T-helper 1 cell (primary cell): ENCODE results near the gene TEX52.
"Not testable (repeated sequence)": the region's sequence is repeated elsewhere in the genome, so short reads cannot be mapped to it uniquely, and the experiment has no call there.

Experiments
- DNase-seq, 5 donors: peaks; one replicate each; pipeline ENCODE4 v3.0.0-alpha.2; 2012 to 2020

Gene TEX52

DNA sequence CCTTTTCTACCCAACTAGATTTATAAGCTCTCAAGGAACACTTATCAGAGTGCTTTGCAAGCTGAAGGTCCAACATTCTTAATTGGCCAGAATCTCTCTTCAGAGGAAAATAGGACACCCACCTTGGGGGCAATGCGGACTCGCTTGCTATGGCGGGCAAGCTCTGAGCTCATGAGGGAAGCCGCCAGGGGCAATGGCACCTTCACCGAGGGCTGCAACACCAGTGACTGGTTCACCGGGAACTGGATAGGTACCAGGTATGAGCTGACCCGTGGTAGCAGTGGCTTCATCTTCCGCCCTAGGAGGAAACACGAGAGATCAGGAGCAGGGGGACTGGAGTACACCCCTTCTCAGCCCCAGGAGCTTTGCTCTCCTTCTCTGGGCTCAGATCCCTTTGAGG, 7.4 kb upstream of the TEX52 start:
- no peak for DNase-seq

DNA sequence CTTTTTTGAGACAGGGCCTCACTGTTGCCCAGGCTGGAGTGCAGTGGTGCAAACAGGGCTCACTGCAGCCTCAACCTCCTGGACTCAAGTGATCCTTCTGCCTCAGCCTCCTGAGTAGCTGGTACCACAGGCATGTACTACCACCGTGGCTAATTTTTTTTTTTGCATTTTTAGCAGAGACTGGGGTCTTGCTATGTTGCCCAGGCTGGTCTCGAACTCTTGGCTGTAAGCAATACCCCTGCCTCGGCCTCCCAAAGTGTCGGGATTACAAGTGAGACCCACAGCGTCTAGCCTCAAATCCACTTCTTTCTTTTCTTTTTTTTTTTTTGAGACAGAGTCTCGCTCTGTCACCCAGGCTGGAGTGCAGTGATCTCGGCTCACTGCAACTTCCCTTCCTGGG, 6.6 kb upstream of the TEX52 start:
- not testable (repeated sequence) for DNase-seq

DNA sequence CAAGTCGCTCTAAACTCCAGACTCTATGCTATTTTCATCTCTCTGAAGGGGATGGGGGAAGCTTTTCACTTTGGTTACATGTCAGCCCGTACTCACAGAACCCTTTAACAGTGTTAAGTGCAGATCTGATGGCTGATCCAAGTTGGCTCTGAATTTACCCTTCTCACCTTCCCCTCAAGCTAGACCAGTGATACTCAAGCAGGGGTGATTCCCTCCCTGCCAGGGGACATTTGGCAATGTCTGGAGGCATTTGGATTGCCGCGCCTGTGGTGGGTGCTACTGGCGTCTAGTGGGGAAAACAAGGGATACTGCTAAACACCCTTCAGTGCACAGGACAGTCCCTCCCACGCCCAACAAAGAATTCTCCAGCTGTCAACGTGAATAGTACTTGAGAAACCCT, 6.0 kb upstream of the TEX52 start:
- no peak for DNase-seq

DNA sequence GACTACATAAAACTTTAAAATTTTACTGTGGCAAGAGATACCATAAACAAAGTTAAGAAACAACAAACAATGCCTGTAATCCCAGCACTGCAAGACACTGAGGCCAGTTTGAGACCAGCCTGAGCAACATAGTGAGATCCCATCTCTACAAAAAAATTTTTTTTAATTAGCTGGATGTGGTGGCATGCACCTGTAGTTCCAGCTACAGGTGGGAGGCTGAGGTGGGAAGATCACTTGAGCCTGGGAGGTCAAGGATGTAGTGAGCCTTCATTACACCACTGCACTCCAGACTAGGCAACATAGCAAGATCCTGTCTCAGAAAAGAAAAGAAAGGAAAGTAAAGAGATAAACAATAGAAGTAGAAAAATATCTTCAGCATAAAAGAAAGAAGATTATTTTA, 3.3 kb upstream of the TEX52 start:
- DNase-seq, result no peak

DNA sequence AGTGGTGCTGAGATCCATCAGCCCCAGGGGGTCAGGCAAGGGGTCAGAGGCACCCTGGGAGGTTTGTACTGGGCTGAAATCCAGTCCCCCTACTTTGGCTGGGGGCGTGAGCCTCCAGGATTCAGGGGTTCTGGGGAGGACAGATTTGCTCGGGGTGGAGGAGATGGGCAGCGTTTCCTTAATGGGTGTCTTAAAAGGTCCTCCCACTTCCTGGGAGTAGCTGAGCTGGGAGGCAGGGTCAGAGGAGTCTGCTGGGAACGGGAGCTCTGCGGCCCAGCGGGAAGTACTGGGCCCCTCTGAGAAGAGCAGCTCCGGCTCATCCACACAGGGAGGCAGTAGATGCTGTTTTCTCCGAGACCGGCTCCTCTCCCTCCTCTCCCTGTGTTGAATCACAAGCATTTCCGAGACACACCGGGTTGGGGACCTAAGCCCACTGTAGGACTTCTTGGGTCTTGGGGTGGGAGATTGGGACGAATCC, 2.1 kb upstream of the TEX52 start:
- no peak for DNase-seq

DNA sequence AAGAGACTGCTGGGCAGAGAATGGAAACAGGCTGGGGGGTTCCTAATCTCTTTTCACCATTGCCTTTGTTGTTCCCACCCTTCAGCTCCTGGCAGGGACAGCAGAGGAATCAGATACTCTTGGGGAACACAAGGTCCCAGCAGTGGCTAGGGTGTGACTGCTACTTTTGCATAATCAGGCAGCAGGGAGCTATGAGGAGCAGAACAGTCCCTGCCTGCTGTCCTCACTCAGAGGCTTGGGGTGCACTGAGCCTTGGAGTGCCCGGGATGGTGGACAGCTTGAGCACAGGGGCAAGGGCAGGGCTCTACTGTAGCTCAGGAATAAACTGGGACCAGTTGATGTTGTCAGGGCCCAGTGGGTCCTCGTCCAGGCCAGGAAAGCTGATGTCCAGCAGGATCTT, 1.5 kb upstream of the TEX52 start:
- DNase-seq, result no peak

DNA sequence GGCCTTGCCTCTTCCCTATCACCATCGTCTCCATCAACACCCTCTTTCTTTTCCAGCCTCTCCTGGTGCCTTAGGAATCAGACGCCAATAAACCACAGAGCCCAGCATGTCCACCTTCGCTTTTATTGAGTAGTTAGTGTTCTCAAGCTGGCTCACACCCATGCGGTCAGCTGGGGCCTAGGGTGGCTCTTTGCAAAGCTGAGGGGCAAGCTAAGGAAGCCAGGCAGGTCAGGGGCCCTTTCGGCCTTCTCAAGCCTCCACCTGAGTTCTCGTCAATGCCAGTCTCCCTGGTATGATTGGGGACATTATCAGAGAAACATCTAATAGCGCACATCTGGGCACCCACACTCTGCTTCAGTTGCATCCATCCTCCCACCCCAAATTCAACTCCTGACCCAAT, 737 bp upstream of the TEX52 start:
- DNase-seq, result no peak

DNA sequence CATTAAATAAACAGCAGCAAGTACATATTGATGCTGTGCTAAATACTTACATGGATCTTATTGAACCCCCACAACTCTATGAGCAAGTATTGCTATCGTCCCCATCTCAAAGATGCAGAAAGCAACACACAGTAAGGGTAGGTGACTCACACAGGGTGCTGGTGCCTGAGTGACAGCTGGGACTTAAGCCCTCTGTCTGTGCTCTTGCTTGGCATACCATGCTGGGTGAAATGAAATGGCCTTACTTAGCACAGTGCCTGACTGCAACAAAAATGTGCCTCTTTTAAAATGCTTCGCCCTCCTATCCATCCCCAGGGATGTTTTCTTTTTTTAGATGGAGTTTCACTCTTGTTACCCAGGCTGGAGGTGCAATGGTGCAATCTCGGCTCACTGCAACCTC, 788 bp downstream of the TEX52 start:
- no peak for DNase-seq

DNA sequence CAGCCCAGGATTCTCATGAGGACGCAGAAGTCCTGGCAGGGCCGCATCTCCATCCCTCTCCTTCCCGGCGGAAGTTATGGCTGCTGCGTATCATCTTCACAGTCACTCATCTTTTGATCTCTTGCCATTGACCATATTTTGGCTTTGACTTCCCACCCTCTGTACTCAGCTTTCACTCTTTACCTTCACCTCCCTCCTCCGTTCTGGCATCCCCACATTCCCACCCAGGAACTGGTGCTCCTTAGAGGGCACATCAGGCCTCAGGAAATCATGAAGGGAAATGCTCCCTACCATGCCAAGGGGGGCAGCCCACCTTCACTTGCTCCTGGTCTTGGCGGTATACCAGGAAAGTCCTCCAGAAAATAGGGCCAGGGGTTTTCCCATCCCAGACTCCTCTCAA, 1.3 kb downstream of the TEX52 start:
- no peak for DNase-seq

DNA sequence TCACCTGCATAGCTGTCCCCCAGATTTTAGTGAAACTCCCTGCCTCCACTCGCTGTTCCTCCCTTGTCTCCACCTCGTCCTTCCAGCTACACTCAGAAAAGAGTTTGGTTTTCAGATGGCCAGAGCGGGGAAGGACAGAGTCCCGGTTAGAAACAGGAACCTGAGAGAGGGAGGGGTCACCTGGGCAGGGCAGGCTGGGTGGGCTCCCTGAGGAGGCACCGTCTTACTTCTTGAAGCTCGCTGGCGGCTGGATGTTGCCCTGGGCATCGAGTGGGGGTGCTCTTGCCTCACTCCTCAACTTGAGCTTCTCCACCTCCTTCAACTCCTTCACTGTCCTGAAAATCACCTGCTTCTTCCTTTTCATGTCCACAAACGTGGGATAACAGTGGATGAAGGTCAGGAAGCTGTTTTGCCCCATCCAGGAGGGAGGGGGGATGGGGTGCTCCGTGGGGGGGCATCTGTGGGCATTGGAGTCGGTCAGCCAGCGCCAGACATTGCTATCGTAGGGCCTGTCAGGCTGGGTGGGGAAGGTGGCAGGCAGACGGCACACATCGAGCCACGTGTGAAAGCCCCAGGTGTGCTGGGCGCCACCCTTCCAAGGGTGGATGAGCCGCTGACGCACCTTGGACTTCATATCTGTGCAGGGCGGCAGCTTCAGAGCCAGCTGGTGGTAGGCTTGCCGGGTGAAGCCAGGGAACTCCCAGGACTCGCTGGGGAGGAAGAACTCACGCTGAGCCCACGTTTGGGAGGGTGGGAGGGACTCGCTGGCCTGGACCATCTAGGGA, 2.0 kb downstream of the TEX52 start:
- DNase-seq, result no peak

DNA sequence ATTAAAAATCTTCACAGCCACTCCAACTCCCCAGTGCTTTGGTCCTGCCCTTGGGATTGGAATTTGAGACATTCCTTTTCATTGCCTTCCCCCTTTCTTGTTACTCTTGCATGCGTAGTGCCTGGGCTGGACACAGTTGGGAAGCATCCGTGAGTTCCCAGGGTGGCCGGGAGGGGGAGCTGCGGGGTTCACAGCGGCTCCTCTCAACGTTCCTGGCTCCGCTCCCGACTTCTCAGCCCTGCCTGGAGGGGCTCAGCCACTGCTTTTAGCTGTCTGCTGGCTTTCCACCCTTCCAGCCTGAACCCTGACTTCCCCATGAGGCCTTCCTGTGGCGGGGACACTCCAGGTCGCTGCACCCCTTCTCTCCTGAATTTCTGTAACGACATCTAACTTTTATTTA, 3.2 kb downstream of the TEX52 start:
- DNase-seq, result peak in 3 of 5 donors; percentile 19 to 23 (median 20)

DNA sequence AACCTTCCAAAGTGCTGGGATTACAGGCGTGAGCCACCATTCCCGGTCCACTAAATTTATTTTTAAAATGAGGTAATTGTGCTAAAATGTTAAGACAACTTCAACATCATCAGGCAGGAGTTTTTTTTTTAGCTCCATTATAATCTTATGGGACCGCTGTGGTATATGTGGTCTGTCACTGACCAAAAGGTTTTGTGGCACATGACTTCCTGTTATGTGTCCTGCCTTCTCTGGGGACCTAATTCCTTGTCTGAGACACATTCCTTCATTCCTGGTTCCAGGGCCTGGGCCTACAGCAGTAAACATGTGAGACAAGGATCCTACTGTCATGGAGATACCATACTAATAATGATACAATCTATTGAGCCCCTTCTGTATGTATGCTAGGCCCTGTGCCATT, 4.9 kb downstream of the TEX52 start:
- no peak for DNase-seq

DNA sequence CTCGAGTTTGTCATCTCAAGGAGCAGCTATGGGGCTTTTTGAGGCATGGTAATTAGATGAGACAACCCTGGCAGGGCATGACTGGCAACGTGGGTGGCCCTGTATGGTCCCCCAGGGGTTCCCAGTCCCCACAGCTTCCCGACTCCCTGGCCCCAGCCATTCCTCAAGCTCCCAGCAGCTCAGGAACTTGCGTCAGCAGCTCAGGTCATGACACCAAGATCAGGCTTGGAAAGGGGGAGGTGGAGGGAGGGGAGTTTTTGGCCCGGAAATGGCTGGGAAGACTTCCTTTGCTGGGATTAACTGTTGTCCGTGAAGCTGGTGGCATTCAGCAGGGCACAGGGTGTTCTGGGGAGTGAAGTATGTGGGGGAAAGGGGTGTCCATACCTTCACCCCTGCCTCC, 11.6 kb downstream of the TEX52 start:
- no peak for DNase-seq

DNA sequence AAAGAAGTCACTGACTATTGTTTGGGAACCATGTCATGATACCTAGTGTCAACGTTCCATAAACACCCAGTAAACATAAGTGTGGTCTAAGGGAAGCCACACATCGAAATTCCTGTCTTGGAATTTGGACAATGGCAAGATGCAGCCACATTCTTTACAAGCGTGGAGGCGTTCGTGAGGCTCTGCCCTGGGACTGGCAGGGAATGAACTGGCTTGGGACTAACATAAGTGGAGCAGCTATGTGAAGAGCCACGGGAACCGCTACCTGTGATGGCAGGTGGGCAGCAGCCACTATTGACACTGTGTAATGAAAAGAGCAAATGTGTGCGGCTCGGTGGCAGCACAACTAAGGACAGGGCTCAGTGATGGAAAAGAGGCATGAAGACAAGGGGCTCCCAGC, 12.1 kb downstream of the TEX52 start:
- no peak for DNase-seq

DNA sequence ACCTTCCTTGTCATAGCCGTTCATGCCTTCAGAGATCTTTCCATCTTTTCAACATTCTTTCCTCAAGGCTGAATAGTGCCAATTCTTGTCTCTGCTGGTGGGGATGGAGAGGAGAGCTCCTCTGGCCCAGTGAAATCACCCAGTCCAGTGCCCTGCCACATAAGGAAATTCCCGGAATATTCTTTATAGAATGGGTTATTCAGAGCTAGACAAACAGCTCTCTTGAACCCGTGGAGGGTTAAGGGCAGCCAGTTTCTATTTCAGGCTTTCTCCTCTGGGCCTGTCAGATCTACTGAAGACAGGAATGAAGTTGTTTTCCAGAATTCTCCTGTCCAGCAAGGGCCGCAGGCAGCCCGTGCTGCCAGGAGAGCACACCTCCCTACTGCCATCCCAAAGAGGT, 13.9 kb downstream of the TEX52 start:
- no peak for DNase-seq

DNA sequence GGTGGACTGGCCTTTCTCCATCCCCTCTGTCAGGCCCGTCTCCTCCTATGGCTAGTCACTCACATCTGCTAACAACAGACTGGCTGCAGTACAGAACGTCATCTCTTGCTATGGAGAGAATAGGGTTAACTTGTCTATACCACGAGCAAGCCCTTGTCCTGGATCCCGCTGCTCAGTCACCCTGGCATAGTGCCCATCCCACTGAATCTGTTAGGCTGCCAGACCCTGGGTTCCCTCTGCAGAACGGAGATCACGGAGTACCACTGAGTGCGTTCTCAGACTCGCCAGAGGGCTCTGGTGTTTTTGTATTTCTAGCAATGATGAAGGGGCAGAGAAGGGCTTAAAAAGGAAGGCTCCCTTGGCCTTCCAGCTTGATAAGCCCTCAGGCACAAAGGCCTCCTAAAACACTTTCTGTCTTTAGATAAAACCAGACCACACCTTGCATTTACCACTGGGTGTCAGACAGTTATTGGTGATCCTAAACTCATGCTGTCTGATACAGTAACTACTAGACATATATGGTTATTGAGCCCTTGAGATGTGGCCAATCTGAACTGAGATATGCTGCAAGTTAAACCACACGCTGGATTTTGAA, 15.7 kb downstream of the TEX52 start:
- DNase-seq, result no peak

DNA sequence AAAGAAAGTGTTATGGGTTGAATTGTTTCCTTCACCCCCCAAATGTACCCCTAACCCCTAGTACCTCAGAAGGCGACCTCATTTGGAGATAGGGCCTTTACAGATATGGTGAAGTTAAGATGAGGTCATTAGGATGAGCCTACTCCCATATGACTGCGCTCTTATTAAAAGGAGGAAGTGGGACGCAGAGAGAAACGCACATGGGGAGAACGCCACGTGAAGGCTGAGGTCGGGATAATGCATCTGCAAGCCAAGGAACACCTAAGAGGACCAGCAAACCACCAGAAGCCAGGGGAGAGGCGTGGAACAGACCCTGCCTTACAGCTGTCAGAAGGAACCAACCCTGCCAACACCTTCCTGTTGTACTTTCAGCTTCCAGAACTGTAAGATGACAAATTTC, 20.3 kb downstream of the TEX52 start:
- DNase-seq, result no peak

DNA sequence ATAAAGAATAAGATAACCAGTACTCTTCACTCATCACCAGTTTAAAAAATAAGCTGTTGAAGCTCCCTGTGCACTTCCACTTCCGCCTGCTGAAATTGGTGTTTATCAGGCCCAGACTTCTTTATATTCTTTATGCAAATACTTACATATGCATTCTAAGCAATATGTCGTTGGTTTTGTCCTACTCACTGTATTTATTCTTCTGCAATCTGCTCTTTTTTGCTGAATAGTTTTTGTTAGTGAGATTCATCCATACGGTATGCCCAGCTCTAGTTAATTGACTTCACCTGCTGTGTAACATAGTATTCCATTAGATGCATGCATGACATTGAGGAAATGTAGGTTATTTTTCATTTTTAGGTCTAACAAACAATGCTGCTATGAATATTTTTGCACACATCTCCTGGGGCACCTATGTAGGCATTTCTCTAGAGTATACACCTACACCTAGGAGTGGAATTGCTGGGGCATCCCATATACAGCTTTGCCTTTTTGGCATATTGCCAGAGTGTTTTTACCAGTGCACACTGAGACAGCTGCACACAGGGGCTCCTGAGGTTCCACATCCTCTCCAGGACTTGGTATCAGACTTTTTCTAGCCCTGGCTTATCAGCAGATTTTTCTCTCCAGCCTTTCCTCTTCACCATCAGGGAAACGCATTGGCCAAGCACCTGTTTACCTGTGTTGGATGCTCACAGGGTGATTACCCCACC, 21.0 kb downstream of the TEX52 start:
- DNase-seq, result no peak

DNA sequence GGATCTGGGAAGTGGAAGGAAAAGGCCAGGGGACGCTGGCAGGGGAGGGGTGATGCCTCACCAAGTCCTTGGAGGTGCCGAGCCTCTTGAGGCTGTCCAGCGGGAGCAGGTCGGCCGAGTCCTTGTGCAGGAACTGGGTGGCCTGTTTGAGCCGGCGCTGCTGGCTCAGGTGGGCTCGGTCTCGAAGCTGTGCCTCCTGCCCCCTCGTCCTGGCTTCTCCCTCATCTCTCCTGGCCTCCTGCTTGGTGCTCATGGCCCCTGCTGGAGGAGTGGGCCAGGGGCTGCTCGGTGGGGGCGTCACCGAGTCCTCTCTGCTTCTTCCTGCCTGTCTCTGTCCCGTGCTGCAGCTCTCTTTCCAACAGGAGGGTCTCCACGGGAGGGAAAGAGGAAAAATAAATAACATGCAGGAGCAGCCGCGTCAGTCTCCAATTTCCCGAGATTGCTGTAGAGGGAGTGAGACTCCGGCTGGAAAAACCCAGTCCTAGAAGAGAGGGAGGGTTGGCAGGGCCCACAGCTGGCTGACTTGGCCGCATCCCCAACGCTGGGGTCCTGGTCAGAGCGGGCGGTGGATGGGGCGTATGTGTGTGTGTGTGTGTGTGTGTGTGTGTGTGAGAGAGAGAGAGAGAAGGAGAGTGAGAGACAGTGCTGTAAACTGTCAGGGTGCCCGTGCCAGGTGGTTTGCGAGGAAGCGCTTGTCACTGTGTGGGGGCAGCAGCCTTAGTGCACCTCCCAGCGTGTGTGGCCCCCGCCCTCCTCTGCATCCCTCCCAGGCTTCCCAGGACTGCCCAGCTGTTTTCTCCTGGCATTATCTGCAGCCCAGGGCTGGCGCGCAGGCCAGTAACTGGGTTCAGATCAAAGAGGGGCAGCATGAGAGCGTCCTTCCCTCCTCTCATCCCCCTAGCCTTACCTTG, 22.0 kb downstream of the TEX52 start, which contains the start of gene NRIP2:
NRIP2 (minus strand) TSS at position 455 of the 911 bp plus-strand sequence; CDS start at position 403, 52 bp downstream.
- no peak for DNase-seq

DNA sequence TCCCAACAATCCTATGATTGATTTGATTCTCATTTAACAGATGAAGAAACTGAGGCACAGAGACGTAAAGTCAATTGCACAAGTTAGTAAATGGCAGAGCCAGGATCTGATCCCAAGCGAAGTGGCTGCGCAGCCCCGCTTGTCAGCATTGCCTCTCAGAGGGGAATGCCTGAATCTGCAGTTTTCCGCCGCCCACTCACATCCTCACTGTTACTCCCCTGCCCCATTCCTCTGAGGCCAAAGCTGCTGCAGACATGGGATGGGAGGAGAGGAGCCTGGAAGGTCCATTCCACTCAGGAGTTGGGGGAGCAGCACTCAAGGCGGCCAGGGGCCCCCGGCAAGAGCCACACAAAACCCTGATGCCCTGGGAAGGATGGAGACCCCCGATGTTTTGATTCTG, 23.0 kb downstream of the TEX52 start:
- DNase-seq, result no peak

DNA sequence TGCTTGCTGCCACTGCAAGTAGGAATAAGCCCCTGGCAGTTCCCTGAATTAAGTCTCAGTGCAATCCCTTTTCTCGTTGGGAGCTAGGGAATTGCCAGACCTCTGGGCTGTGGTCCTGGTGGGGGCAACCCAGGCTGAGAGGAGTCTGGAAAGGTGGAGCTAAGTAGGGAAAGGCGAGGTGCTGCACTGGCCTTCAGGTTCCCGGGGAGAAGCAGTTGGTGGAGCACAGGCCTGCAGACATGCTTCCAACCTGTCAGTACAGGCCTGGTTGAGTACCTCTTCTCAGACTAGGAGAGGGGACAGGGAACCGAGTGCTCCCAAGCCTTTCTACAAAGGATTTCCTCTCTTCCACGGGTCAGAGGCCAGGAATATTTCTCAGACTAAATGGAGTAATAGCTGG, 23.5 kb downstream of the TEX52 start:
- no peak for DNase-seq

DNA sequence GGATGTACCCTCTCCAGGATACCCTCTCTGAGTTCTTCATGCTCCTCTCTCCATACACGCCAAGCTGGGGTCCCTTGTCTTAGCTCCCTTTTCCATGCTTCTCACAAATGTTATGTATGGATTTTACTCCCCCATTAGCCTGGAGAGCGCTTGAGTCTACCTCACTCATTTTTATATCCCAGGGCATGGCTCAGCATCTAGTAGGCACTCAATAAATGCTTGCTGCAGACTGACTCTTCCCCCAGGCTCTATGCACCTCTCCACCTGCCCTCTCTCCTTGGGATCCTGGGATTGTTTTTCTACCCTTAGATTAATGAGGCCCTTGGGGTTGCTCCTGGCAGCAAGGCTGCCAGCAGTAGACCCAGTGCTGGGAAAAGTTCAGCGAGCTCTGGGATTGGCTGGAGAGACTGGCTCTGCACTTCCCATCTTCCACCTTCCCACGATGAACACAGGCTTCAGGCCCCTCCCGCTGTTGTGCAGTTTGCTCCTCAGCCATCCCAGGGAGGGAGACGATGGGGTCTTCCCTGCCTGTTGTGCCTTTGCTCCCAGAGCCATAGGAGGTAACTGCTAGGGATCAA, 24.2 kb downstream of the TEX52 start:
- no peak for DNase-seq
